ENCODE data around the gene DDX20.

GRCh38 chr1:111746614-111746999 lies 9.1 kb upstream of the DDX20 start:
- TF ChIP-seq CTCF (conservative IDR thresholded peaks at IDR 0.05) (no peak), EZH2 (IDR thresholded peaks at IDR 0.05; ENCODE audit: low read depth) (no peak)

All from PC-9 (cell line).